NT2/D1 (cell line): ENCODE measurements around the gene SAMD3.
"Not testable (repeated sequence)": the region's sequence is repeated elsewhere in the genome, so short reads cannot be mapped to it uniquely, and the experiment has no call there.

ENCODE experiments used
- DNase-seq: peaks from one replicate; pipeline ENCODE4 v3.0.0-alpha.2; 2011; ENCODE audit warnings: low read depth, low spot score
- H3K27me3 ChIP-seq: 2 replicates; pipeline ENCODE4 v1.6.0; 2011; ENCODE audit warnings: mild to moderate bottlenecking; ENCODE audit not compliant: insufficient read length, insufficient read depth
- H3K36me3 ChIP-seq: 2 replicates; pipeline ENCODE4 v1.6.1; 2011; ENCODE audit warnings: mild to moderate bottlenecking, low read length, mixed read lengths; ENCODE audit not compliant: insufficient read depth, insufficient read length
- H3K4me1 ChIP-seq: 2 replicates; pipeline ENCODE4 v1.5.1; 2011; ENCODE audit not compliant: insufficient read depth, insufficient read length
- H3K4me3 ChIP-seq: 2 replicates; pipeline ENCODE4 v1.5.1; 2011; ENCODE audit warnings: low read depth; ENCODE audit not compliant: insufficient read length
- H3K9ac ChIP-seq: 2 replicates; pipeline ENCODE4 v1.6.0; 2011; ENCODE audit warnings: low read depth; ENCODE audit not compliant: insufficient read length
- H3K9me3 ChIP-seq: 2 replicates; pipeline ENCODE4 v1.5.1; 2011; ENCODE audit warnings: mild to moderate bottlenecking, low read length; ENCODE audit not compliant: insufficient read depth
- SUZ12 ChIP-seq: IDR thresholded peaks from 2 replicates; pipeline ENCODE4 v1.6.1; 2011; ENCODE audit not compliant: insufficient read length, insufficient read depth; ENCODE audit errors: extremely low read depth
- YY1 ChIP-seq: IDR thresholded peaks from 2 replicates; pipeline ENCODE4 v1.6.1; 2011; ENCODE audit not compliant: insufficient read length, insufficient read depth
- ZNF274 ChIP-seq: IDR thresholded peaks from 2 replicates; pipeline ENCODE4 v1.6.1; 2011; ENCODE audit warnings: mild to moderate bottlenecking, low read depth, low read length

The SAMD3 gene

DNA sequence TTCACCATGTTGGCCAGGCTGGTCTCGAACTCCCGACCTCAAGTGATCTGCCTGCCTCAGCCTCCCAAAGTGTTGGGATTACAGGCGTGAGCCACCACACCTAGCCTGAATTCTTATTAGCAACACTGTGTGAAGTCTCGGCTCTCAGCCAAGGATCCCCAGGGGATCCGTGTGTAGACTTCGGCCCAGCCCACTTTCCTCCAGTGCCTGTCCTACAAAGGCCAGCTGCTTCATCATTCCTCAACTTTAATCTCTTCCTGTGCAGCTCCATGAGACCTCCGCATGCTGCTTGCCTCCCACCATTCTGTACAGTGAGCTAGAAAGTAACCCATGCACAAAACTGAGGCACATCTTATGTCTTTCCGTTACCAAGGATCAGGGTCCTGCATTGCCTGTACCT lies 71.8 kb downstream of the SAMD3 start:
- Histone ChIP-seq H3K9me3 (no peaks in the 10 kb centered on the region), H3K4me1 (no peaks in the 10 kb centered on the region), H3K36me3 (no peaks in the 10 kb centered on the region), H3K9ac (no peak overlapping the region), H3K4me3 (no peak overlapping the region), H3K27me3 (no peaks in the 10 kb centered on the region)
- TF ChIP-seq ZNF274 (no peak), SUZ12 (no peak), YY1 (no peak)
- DNase-seq: no peak

- H3K4me1 ChIP-seq, H3K27me3 ChIP-seq, H3K9ac ChIP-seq, DNase-seq, H3K9me3 ChIP-seq, H3K36me3 ChIP-seq, H3K4me3 ChIP-seq: not testable (repeated sequence)
Observed at GRCh38 chr6:130149016-130149415, 73.7 kb downstream of the SAMD3 start.

- H3K9ac ChIP-seq: no peak overlapping the region
- no peaks in the 10 kb centered on the region for H3K36me3 ChIP-seq
- no peaks in the 10 kb centered on the region for H3K9me3 ChIP-seq
- no peaks in the 10 kb centered on the region for H3K27me3 ChIP-seq
- no peak for DNase-seq
- no peak overlapping the region for H3K4me3 ChIP-seq
- TF ChIP-seq ZNF274 (no peak), YY1 (no peak), SUZ12 (no peak)
- H3K4me1 ChIP-seq: no peaks in the 10 kb centered on the region
Observed at GRCh38 chr6:130148181-130148580, 74.6 kb downstream of the SAMD3 start.

DNA sequence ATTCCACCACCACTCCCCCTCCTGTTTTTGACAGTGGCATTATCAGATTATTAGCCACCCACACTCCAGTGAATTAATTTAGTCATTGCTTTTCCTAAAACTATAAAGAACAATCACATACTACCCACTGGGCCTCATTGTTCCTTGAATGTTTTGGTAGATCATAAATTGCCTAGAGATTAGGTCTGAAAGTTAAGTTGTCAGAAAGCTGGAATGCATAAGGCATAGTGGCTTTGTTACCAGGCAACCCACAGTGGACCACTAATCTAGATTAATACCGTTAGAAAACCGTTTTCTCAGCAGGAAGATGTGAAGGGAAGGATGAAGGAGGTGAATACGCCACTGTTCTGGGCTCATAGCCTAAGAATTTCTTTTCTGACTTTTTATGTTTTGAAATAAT lies 75.6 kb downstream of the SAMD3 start:
- Histone ChIP-seq H3K4me1 (no peaks in the 10 kb centered on the region), H3K4me3 (no peak overlapping the region), H3K9me3 (no peaks in the 10 kb centered on the region), H3K9ac (no peak overlapping the region), H3K27me3 (no peaks in the 10 kb centered on the region), H3K36me3 (no peaks in the 10 kb centered on the region)
- TF ChIP-seq ZNF274 (no peak), SUZ12 (no peak), YY1 (no peak)
- DNase-seq: no peak

- no peaks in the 10 kb centered on the region for H3K27me3 ChIP-seq
- DNase-seq: no peak
- no peaks in the 10 kb centered on the region for H3K4me1 ChIP-seq
- TF ChIP-seq YY1 (no peak), ZNF274 (no peak), SUZ12 (no peak)
- no peak overlapping the region for H3K4me3 ChIP-seq
- H3K9ac ChIP-seq: no peak overlapping the region
- no peaks in the 10 kb centered on the region for H3K9me3 ChIP-seq
- H3K36me3 ChIP-seq: no peaks in the 10 kb centered on the region
Observed at GRCh38 chr6:130143709-130144108, 79.0 kb downstream of the SAMD3 start.

GRCh38 chr6:130140084-130140483 lies 82.7 kb downstream of the SAMD3 start:
- Histone ChIP-seq H3K27me3 (no peaks in the 10 kb centered on the region), H3K4me3 (no peak overlapping the region), H3K9me3 (no peaks in the 10 kb centered on the region), H3K36me3 (no peaks in the 10 kb centered on the region), H3K9ac (no peak overlapping the region), H3K4me1 (no peaks in the 10 kb centered on the region)
- DNase-seq: no peak
- TF ChIP-seq SUZ12 (no peak), YY1 (no peak), ZNF274 (no peak)

DNA sequence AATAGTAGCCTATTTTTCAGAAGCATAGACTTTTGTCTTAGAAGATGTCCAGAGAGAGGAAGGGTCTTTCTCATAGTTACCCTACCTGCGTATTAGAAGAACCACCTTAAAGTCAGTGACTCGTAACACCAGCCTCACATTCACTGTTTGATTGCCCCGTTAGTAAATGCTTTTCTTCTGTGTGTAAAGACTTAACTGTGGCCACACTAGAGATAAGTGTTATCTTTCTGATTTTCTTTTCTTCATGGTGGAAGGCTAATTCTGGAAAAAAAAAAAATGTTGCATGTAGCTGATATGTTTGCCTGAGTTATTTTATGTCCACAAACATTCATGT lies 83.9 kb downstream of the SAMD3 start:
- Histone ChIP-seq H3K36me3 (no peaks in the 10 kb centered on the region), H3K4me1 (no peaks in the 10 kb centered on the region), H3K27me3 (no peaks in the 10 kb centered on the region), H3K9ac (no peak overlapping the region), H3K9me3 (no peaks in the 10 kb centered on the region), H3K4me3 (no peak overlapping the region)
- DNase-seq: no peak
- TF ChIP-seq SUZ12 (no peak), YY1 (no peak), ZNF274 (no peak)

- no peaks in the 10 kb centered on the region for H3K36me3 ChIP-seq
- H3K4me1 ChIP-seq: no peaks in the 10 kb centered on the region
- H3K9ac ChIP-seq: no peak overlapping the region
- H3K4me3 ChIP-seq: no peak overlapping the region
- no peaks in the 10 kb centered on the region for H3K9me3 ChIP-seq
- no peaks in the 10 kb centered on the region for H3K27me3 ChIP-seq
- DNase-seq: no peak
- TF ChIP-seq YY1 (no peak), ZNF274 (no peak), SUZ12 (no peak)
Observed at GRCh38 chr6:130138116-130138908, 84.4 kb downstream of the SAMD3 start.
